Parathyroid adenoma (tissue), 2 donors: Measurements from ENCODE around the gene ZRANB1.

Source experiments
- H2AFZ ChIP-seq: fragments of 300-600 bp; sonication (generic); one replicate; pipeline ENCODE4 v1.7.0; 2017; ENCODE audit warnings: antibody characterized with exemption, mild to moderate bottlenecking
- H3K27ac ChIP-seq: fragments of 300-600 bp; sonication (generic); one replicate; pipeline ENCODE4 v1.7.0; 2017
- H3K27me3 ChIP-seq: fragments of 300-600 bp; sonication (generic); one replicate; pipeline ENCODE4 v1.7.0; 2017; ENCODE audit warnings: low read length; ENCODE audit not compliant: control insufficient read depth, insufficient read depth
- H3K36me3 ChIP-seq: fragments of 300-600 bp; sonication (generic); one replicate; pipeline ENCODE4 v1.7.0; 2017; ENCODE audit warnings: low read length; ENCODE audit not compliant: control insufficient read depth, insufficient read depth
- H3K4me1 ChIP-seq: fragments of 300-600 bp; sonication (generic); one replicate; pipeline ENCODE4 v1.7.0; 2017; ENCODE audit warnings: control low read depth
- H3K4me2 ChIP-seq: fragments of 300-600 bp; sonication (generic); one replicate; pipeline ENCODE4 v1.7.0; 2017; ENCODE audit warnings: low read length
- H3K4me3 ChIP-seq: fragments of 300-600 bp; sonication (generic); one replicate; pipeline ENCODE4 v1.7.0; 2017; ENCODE audit warnings: low read depth, low read length
- H3K79me2 ChIP-seq: fragments of 300-600 bp; sonication (generic); one replicate; pipeline ENCODE4 v1.7.0; 2017; ENCODE audit warnings: control low read depth
- H3K9ac ChIP-seq: fragments of 300-600 bp; sonication (generic); one replicate; pipeline ENCODE4 v1.7.0; 2017; ENCODE audit warnings: mild to moderate bottlenecking
- H3K9me3 ChIP-seq: fragments of 300-600 bp; sonication (generic); one replicate; pipeline ENCODE4 v1.7.0; 2017; ENCODE audit warnings: low read length; ENCODE audit not compliant: control insufficient read depth
- CTCF ChIP-seq: fragments of 300-600 bp; sonication (generic); IDR thresholded peaks from one replicate; pipeline ENCODE4 v1.7.0; 2017; ENCODE audit warnings: antibody characterized with exemption, mild to moderate bottlenecking
- donor health status: primary hyperparathyroidism.

Gene ZRANB1

DNA sequence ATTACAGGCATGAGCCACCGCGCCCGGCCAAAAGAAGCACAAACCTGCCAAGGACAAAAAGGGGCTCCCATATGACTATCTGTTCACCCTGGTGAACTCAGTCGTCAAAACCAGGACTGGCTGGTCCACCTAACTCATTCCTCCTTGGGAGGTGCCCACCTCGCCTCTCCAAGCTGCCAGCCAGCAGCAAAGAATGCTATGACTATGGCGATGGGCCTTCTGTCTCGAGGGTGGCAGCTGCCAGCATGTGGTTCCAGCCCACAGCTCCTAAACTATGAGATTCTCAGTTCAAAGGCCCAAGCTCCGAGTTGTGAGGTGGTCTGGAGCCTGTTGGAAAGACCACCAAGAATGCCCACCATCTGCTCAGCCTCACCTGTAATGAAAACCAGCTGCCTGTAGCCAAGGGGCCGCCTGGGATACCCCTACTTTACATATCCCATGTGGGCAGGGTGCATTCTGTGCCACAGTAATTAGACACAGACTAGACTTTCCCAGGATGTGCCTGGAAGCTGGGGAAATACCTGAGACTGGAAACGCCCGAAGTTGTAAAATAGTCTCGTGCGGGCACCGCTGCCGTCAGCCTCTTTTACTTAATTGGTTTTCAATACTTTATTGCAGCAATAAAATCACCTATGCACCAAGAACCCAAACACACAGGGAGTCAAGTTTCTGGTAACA, 71.1 kb downstream of the ZRANB1 start:
- TF ChIP-seq CTCF: no peak
- H3K4me1 ChIP-seq: peaks cover 15% of the 10 kb centered on the region

DNA sequence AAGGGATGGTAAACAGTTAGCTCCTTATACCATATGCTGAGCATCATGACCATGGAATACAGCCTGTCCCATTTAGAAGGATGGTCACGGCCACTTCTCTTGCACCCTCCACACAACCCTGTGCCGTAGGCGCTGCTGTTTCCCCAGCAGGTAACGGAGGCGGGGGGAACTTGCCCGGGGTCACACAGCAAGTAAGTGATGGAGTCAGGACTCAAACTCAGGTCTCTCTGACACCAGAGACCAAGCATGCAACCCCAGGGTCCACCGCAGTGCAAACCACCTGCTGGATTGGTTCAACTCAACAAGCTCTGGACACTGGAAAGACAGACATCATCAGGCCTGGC, 71.6 kb downstream of the ZRANB1 start:
- Histone ChIP-seq H3K79me2 (peaks cover 60% of the 10 kb centered on the region), H3K4me2 (no peak overlapping the region), H2AFZ (no peak overlapping the region), H3K36me3 (no peaks in the 10 kb centered on the region), H3K9me3 (no peaks in the 10 kb centered on the region), H3K27me3 (no peaks in the 10 kb centered on the region), H3K27ac (no peak overlapping the region), H3K4me3 (no peak overlapping the region), H3K4me1 (peaks cover 15% of the 10 kb centered on the region), H3K9ac (no peak overlapping the region)
- no peak for TF ChIP-seq CTCF

More for the DNA sequence above, 71.1 kb downstream of the ZRANB1 start:
- H3K4me2 ChIP-seq: no peak overlapping the region
- no peak overlapping the region for H3K4me3 ChIP-seq
- peaks cover 55% of the 10 kb centered on the region for H3K79me2 ChIP-seq
- H2AFZ ChIP-seq: no peak overlapping the region
- H3K36me3 ChIP-seq: no peaks in the 10 kb centered on the region
- H3K27me3 ChIP-seq: no peaks in the 10 kb centered on the region
- H3K9me3 ChIP-seq: no peaks in the 10 kb centered on the region
- H3K9ac ChIP-seq: no peak overlapping the region
- no peak overlapping the region for H3K27ac ChIP-seq

DNA sequence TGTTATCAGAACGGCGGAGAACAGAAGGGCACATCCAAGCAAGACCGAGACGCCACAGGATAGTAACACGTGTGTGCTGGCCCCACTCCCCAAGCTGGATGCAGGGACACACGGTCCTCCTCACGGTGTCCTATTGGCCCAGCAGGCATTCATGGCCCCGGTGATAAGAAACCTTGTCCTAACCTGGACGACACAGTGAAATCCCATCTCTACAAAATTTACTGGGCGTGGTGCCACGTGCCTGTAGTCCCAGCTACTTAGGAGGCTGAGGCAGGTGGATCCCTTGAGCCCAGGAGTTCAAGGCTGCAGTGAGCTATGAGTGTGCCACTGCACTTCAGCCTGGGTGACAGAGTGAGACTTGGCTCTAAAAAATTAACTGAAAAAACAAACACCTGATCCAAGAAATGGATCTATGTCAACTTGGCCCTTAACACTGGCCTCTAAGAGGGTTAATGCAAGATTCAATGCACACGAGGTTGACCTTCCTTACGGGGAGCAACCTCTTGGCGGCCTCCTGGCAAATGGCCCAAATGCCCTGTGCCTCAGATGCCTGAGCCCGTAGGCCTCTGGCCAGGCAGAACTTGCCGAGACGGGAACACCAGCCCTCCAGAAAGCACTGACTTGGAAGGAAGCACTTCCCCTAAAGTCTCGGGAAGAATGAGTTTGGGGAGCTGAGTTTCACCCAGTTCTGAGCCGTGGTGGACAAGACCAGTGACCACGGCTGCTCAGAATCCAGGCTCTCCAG, 72.3 kb downstream of the ZRANB1 start:
- Histone ChIP-seq H3K36me3 (no peaks in the 10 kb centered on the region), H3K9me3 (no peaks in the 10 kb centered on the region), H3K27ac (no peak overlapping the region), H2AFZ (no peak overlapping the region), H3K4me1 (peaks cover 15% of the 10 kb centered on the region), H3K4me2 (no peak overlapping the region), H3K4me3 (no peak overlapping the region), H3K27me3 (no peaks in the 10 kb centered on the region), H3K9ac (no peak overlapping the region), H3K79me2 (peaks cover 68% of the 10 kb centered on the region)
- TF ChIP-seq CTCF: no peak

DNA sequence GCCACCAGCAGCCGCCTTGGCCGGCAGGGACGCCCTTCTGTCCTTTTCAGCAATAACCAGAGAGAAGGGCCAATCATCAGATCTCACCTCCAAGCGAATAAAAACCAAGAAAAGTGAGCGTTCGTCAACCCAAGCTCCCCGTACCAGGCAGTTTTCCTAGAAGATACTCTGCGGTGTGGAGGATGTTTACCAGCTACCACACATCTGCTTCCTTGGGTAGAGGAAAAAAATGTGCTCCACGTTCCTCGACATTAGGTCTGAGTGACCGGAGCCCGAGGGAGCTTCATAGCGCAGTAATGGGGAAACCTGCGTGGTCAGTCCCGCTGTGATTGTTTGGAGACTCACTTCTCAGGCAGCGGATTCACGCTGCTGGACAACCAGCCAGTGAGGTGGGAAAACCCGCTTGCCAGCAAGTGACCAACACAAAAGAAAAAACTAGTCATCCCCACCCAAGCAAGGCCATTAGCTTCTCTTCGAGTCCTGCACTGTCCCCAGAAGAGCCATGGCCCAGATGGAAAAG, 73.0 kb downstream of the ZRANB1 start:
- no peak for TF ChIP-seq CTCF
- Histone ChIP-seq H3K4me3 (no peak overlapping the region), H3K4me2 (no peak overlapping the region), H2AFZ (no peak overlapping the region), H3K27me3 (no peaks in the 10 kb centered on the region), H3K9ac (no peak overlapping the region), H3K4me1 (peaks cover 15% of the 10 kb centered on the region), H3K9me3 (no peaks in the 10 kb centered on the region), H3K79me2 (peaks cover 73% of the 10 kb centered on the region), H3K36me3 (no peaks in the 10 kb centered on the region), H3K27ac (no peak overlapping the region)
